Measurements from ENCODE around the gene POLQ.

- no peak for TF ChIP-seq FOS (IDR thresholded peaks at IDR 0.05; ENCODE audit: low read depth, low read length)
- no peak for TF ChIP-seq RAD21 (IDR thresholded peaks at IDR 0.05; ENCODE audit: low read length)
- TF ChIP-seq RCOR1 (IDR thresholded peaks at IDR 0.05; ENCODE audit: insufficient replicate concordance, low read length) = no peak
- no peak for TF ChIP-seq BHLHE40 (IDR thresholded peaks at IDR 0.05; ENCODE audit: low read depth, low read length)
- no peak for TF ChIP-seq SMC3 (IDR thresholded peaks at IDR 0.05; ENCODE audit: low read depth, low read length)
- no peak for TF ChIP-seq POLR2A (IDR thresholded peaks at IDR 0.05; ENCODE audit: low read depth, low read length)
Measured at GRCh38 chr3:121496786-121497185, 49.0 kb downstream of the POLQ start.

All from IMR-90 (cell line).